ENCODE results near the gene FTO.

FTO gene

GRCh38 chr16:53726625-53727024, 22.7 kb downstream of the FTO start:
- TF ChIP-seq CTCF (IDR thresholded peaks at IDR 0.05; ENCODE audit: low read depth, low read length): no peak
- peak; percentile 13 for DNase-seq
- peaks cover 3% of the 10 kb centered on the region for H3K4me1 ChIP-seq
- H3K36me3 ChIP-seq: no peaks in the 10 kb centered on the region
- H3K9me3 ChIP-seq: no peaks in the 10 kb centered on the region
- H3K27me3 ChIP-seq: no peaks in the 10 kb centered on the region
- H3K4me3 ChIP-seq (ENCODE audit: low read depth, low read length): no peak overlapping the region

DNA sequence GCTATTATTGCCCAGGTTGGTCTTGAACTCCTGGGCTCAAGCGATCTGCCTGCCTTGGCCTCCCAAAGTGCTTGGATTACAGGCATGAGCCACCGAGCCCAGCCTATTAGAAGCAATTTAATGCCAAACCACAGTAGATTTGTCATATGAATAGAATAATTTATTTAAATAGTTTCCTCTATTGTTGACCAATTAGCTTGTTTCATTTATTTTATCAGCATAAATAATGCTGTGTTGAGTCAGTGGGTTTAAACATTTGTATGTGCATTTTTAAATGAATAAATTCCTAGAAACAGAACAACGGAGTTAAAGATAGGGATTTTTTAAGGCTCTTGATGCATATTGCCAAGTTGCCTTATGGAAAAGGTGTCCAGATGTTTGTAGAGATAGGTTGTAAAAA, 26.7 kb downstream of the FTO start:
- H3K9me3 ChIP-seq: no peaks in the 10 kb centered on the region
- no peak for DNase-seq
- TF ChIP-seq CTCF (IDR thresholded peaks at IDR 0.05; ENCODE audit: low read depth, low read length): no peak
- no peaks in the 10 kb centered on the region for H3K36me3 ChIP-seq
- H3K4me3 ChIP-seq (ENCODE audit: low read depth, low read length): no peak overlapping the region
- peaks cover 3% of the 10 kb centered on the region for H3K4me1 ChIP-seq
- H3K27me3 ChIP-seq: no peaks in the 10 kb centered on the region

DNA sequence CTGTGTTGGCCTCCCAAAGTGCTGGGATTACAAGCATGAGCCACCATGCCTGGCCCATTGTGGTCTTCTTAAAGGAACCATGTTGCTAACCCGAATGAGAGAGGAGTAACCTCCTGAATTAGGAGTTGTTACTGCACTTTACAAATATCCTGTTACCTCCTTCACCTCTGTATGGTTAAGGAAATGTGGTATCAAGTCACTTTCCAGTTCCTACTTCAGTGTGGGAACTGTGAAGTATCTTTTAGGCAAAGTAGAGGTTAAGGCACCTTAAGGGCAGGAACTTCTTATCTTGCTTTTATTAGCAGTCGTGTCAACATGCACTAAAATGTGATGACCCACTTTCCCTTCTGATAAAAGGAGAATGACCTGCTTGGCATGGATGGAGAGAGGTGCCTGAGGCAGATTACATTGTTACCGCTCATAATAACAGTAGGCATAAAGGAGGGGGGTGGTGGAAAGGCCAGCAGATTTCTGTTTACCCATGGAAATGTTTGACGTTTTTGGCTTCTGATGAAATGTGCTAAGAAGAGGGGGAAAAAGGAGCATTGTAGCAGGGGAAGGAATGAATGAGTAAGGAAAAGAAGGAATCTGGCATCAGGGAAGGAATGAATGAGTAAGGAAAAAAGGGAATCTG, 28.5 kb downstream of the FTO start:
- Histone ChIP-seq H3K4me1 (no peaks in the 10 kb centered on the region), H3K4me3 (ENCODE audit: low read depth, low read length) (no peak overlapping the region), H3K36me3 (no peaks in the 10 kb centered on the region), H3K27me3 (no peaks in the 10 kb centered on the region), H3K9me3 (no peaks in the 10 kb centered on the region)
- no peak for TF ChIP-seq CTCF (IDR thresholded peaks at IDR 0.05; ENCODE audit: low read depth, low read length)
- no peak for DNase-seq

DNA sequence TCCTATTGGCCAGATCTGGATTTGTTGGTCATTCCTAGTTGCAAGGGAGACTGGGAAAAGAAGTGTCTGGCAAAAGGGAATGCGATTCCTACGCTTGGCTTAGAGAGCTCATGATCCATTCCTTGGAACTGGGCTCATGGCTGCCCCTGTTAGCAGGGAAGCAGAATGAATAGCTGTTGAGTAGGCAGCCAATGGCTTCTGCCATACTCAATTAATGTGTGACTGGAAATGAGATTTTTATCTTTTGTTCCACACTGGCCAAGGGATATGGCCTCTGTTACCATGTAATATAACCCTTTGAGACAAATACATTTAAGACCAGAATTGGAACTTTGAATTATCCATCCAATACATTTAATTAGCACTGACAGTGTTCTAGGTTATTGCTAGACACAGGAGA, 31.0 kb downstream of the FTO start:
- Histone ChIP-seq H3K4me1 (no peaks in the 10 kb centered on the region), H3K9me3 (no peaks in the 10 kb centered on the region)
- no peak for DNase-seq

GRCh38 chr16:53736297-53736696, 32.3 kb downstream of the FTO start:
- H3K9me3 ChIP-seq: no peaks in the 10 kb centered on the region
- H3K4me1 ChIP-seq: no peaks in the 10 kb centered on the region
- no peak for DNase-seq
- TF ChIP-seq CTCF (IDR thresholded peaks at IDR 0.05; ENCODE audit: low read depth, low read length): no peak
- no peak overlapping the region for H3K4me3 ChIP-seq (ENCODE audit: low read depth, low read length)
- H3K27me3 ChIP-seq: no peaks in the 10 kb centered on the region
- H3K36me3 ChIP-seq: no peaks in the 10 kb centered on the region

More for the DNA sequence above, 31.0 kb downstream of the FTO start:
- H3K27me3 ChIP-seq: no peaks in the 10 kb centered on the region
- no peak for TF ChIP-seq CTCF (IDR thresholded peaks at IDR 0.05; ENCODE audit: low read depth, low read length)
- no peaks in the 10 kb centered on the region for H3K36me3 ChIP-seq
- H3K4me3 ChIP-seq (ENCODE audit: low read depth, low read length): no peak overlapping the region

- Histone ChIP-seq H3K4me3 (ENCODE audit: low read depth, low read length) (no peak overlapping the region), H3K9me3 (no peaks in the 10 kb centered on the region), H3K4me1 (no peaks in the 10 kb centered on the region), H3K27me3 (no peaks in the 10 kb centered on the region), H3K36me3 (no peaks in the 10 kb centered on the region)
- no peak for DNase-seq
- TF ChIP-seq CTCF (IDR thresholded peaks at IDR 0.05; ENCODE audit: low read depth, low read length): no peak
Measured at GRCh38 chr16:53737552-53737951, 33.6 kb downstream of the FTO start.

All from BE2C (cell line).